DMS 273 (cell line): ENCODE results near the gene C1QTNF6.
"Not testable (repeated sequence)": the region's sequence is repeated elsewhere in the genome, so short reads cannot be mapped to it uniquely, and the experiment has no call there.

Experiments used
- DNase-seq: peaks from one replicate; lab custom pipeline; 2025; ENCODE audit not compliant: unreplicated experiment; lab: John Stamatoyannopoulos, UW

C1QTNF6 gene

GRCh38 chr22:37187891-37188761 lies at the start of gene C1QTNF6:
C1QTNF6 (minus strand) TSS chr22:37188247; CDS start chr22:37188213, 34 bp downstream.
- peak; percentile 39 for DNase-seq

GRCh38 chr22:37235897-37236607 lies 48.0 kb upstream of the C1QTNF6 start:
- DNase-seq: no peak

- no peak for DNase-seq
Measured at GRCh38 chr22:37234736-37235711, 47.0 kb upstream of the C1QTNF6 start.

- DNase-seq: peak; percentile 26
Measured at GRCh38 chr22:37233751-37234631, 45.9 kb upstream of the C1QTNF6 start.

- not testable (repeated sequence) for DNase-seq
Measured at GRCh38 chr22:37233371-37233750, 45.3 kb upstream of the C1QTNF6 start.

- DNase-seq: no peak
Measured at GRCh38 chr22:37232140-37232998, 44.3 kb upstream of the C1QTNF6 start.

GRCh38 chr22:37231406-37232139 lies 43.5 kb upstream of the C1QTNF6 start:
- DNase-seq: no peak

GRCh38 chr22:37230673-37231405 lies 42.8 kb upstream of the C1QTNF6 start:
- no peak for DNase-seq

- no peak for DNase-seq
Measured at GRCh38 chr22:37229805-37230672, 42.0 kb upstream of the C1QTNF6 start.

- DNase-seq: peak; percentile 37
Measured at GRCh38 chr22:37229012-37229804, 41.2 kb upstream of the C1QTNF6 start.

- DNase-seq: no peak
Measured at GRCh38 chr22:37228106-37229011, 40.3 kb upstream of the C1QTNF6 start.

GRCh38 chr22:37226514-37226913 lies 38.5 kb upstream of the C1QTNF6 start:
- no peak for DNase-seq

- no peak for DNase-seq
Measured at GRCh38 chr22:37226087-37226486, 38.0 kb upstream of the C1QTNF6 start.

- peak; percentile 84 for DNase-seq
Measured at GRCh38 chr22:37225481-37225880, 37.4 kb upstream of the C1QTNF6 start.
